ENCODE data around the gene ADCY4.

- TF ChIP-seq ZFP3 (CRISPR knock-in tag; IDR thresholded peaks at IDR 0.05) (no peak), SNAI2 (CRISPR knock-in tag; IDR thresholded peaks at IDR 0.05) (no peak), ZFP30 (CRISPR knock-in tag; IDR thresholded peaks at IDR 0.05) (no peak), TOX (CRISPR knock-in tag; IDR thresholded peaks at IDR 0.05; ENCODE audit: borderline replicate concordance) (no peak), ZC3H10 (CRISPR knock-in tag; IDR thresholded peaks at IDR 0.05) (no peak), CSRNP3 (CRISPR knock-in tag; IDR thresholded peaks at IDR 0.05) (no peak), RARB (CRISPR knock-in tag; IDR thresholded peaks at IDR 0.05) (no peak), ARNTL (CRISPR knock-in tag; IDR thresholded peaks at IDR 0.05; ENCODE audit: borderline replicate concordance, low read depth) (no peak), ISL1 (CRISPR knock-in tag; IDR thresholded peaks at IDR 0.05) (no peak), PATZ1 (CRISPR knock-in tag; IDR thresholded peaks at IDR 0.05; ENCODE audit: borderline replicate concordance) (no peak), ZNF8 (CRISPR knock-in tag; IDR thresholded peaks at IDR 0.05) (no peak), ESRRG (CRISPR knock-in tag; IDR thresholded peaks at IDR 0.05) (no peak)
Observed at GRCh38 chr14:24281636-24282035, 53.2 kb downstream of the ADCY4 start.

Measured in SK-N-SH treated with all-trans-retinoic acid at 6 μM for 48 hours (cell line).